Thyroid gland (tissue), 4 donors: Measurements from ENCODE around the gene ADCY3. TPM values are rescaled to one million over a fixed set of nuclear protein-coding genes. Genes with fewer than 3 reads are reported as not detected.

Source experiments
- DNase-seq, 2 donors: peaks; one replicate each; pipeline ENCODE4 v3.0.0-alpha.2; 2019
- H3K27ac ChIP-seq, 3 donors: fragments of 200-600 bp; sonication (generic); 1 replicate in 2 of 3; 2 replicates in 1 of 3; pipeline ENCODE4 v1.5.1; 2016 to 2019; ENCODE audit warnings: mild to moderate bottlenecking in 1 of 3, moderate library complexity in 1 of 3
- H3K27me3 ChIP-seq: fragments of 200-600 bp; sonication (generic); one replicate; pipeline ENCODE4 v1.5.1; 2019
- H3K36me3 ChIP-seq, 2 donors: fragments of 200-600 bp; sonication (generic); one replicate each; pipeline ENCODE4 v1.5.1; 2016 to 2019
- H3K4me1 ChIP-seq, 2 donors: fragments of 200-600 bp; sonication (generic); one replicate each; pipeline ENCODE4 v1.5.1; 2017 to 2019
- H3K4me3 ChIP-seq, 3 donors: fragments of 200-600 bp; sonication (generic); replicated peaks in 1 of 3; 1 replicate in 2 of 3; 2 replicates in 1 of 3; pipeline ENCODE4 v1.5.1; 2016; ENCODE audit warnings: mild to moderate bottlenecking in 1 of 3
- H3K9me3 ChIP-seq: fragments of 200-600 bp; sonication (generic); one replicate; pipeline ENCODE4 v1.5.1; 2017
- CTCF ChIP-seq, 6 experiments: fragments of 200-600 bp in 3 of 6; fragments of 450-650 bp in 3 of 6; sonication (generic) in 3 of 6; IDR thresholded peaks; one replicate each; pipeline ENCODE4 v1.5.1; 2016 to 2019; ENCODE audit warnings: antibody characterized with exemption in 6 of 6, mild to moderate bottlenecking in 2 of 6, inconsistent platforms in 1 of 6, moderate library complexity in 1 of 6
- POLR2A ChIP-seq, 2 donors: fragments of 450-650 bp; IDR thresholded peaks; one replicate each; pipeline ENCODE4 v1.6.1; 2017; ENCODE audit warnings: antibody characterized with exemption in 2 of 2, mild to moderate bottlenecking in 2 of 2, moderate library complexity in 1 of 2
- WGBS, 2 donors: methylation state at CpG; one replicate each; pipeline ENCODE4 v1.1.5; 2017; 5-methylcytosine and 5-hydroxymethylcytosine counted together
- intact Hi-C: fragments of 100-400 bp; cut with DNase I; formaldehyde crosslinking; loops from one replicate; pipeline ENCODE4 v1.15.1; 2023
- total RNA-seq, 4 donors: library from RNA; depleted of rRNA; stranded (reverse); fragments of >200 nt; gene quantifications; one replicate each; pipeline ENCODE4 v1.2.3, GENCODE V29; 2016

The ADCY3 gene
- total RNA-seq, 4 donors from 2014 or later: 17.5 to 38.7 (median 29.2) TPM

GRCh38 chr2:24819442-24820174, 100.4 kb downstream of the ADCY3 start:
- no peaks in the 10 kb centered on the region for H3K4me1 ChIP-seq
- H3K9me3 ChIP-seq: no peaks in the 10 kb centered on the region
- TF ChIP-seq POLR2A (IDR thresholded peaks at IDR 0.05): no peak
- no peak for TF ChIP-seq CTCF (IDR thresholded peaks at IDR 0.05)
- no peak overlapping the region for H3K4me3 ChIP-seq
- H3K27me3 ChIP-seq: no peaks in the 10 kb centered on the region
- no peak overlapping the region for H3K27ac ChIP-seq
- no peak for DNase-seq
- H3K36me3 ChIP-seq: peaks cover 0 to 9% of the 10 kb centered on the region in 2 donors
- WGBS, 2 donors: 89 to 90% methylated on average over 19 to 21 of the region's 21 CpGs
- intact Hi-C loops: no loop called here

GRCh38 chr2:24818721-24819167, 101.3 kb downstream of the ADCY3 start:
- intact Hi-C loops: no loop called here
- Histone ChIP-seq H3K4me3 (no peak overlapping the region), H3K9me3 (no peaks in the 10 kb centered on the region), H3K27ac (no peak overlapping the region), H3K4me1 (no peaks in the 10 kb centered on the region), H3K36me3 (peaks cover 0 to 9% of the 10 kb centered on the region in 2 donors), H3K27me3 (no peaks in the 10 kb centered on the region)
- 79 to 81% methylated on average over 9 of the region's 9 CpGs for WGBS, 2 donors
- DNase-seq: no peak
- TF ChIP-seq POLR2A (IDR thresholded peaks at IDR 0.05) (no peak), CTCF (IDR thresholded peaks at IDR 0.05) (no peak)

GRCh38 chr2:24816884-24817283, 103.2 kb downstream of the ADCY3 start:
- H3K27me3 ChIP-seq: no peaks in the 10 kb centered on the region
- TF ChIP-seq CTCF (IDR thresholded peaks at IDR 0.05) (no peak), POLR2A (IDR thresholded peaks at IDR 0.05) (no peak)
- no peak for DNase-seq
- no peak overlapping the region for H3K4me3 ChIP-seq
- H3K9me3 ChIP-seq: no peaks in the 10 kb centered on the region
- no peak overlapping the region for H3K27ac ChIP-seq
- H3K36me3 ChIP-seq: peaks cover 0 to 9% of the 10 kb centered on the region in 2 donors
- WGBS, 2 donors: 85 to 88% methylated on average over 4 of the region's 4 CpGs
- no peaks in the 10 kb centered on the region for H3K4me1 ChIP-seq
- intact Hi-C loops: no loop called here

GRCh38 chr2:24816404-24816803, 103.6 kb downstream of the ADCY3 start:
- TF ChIP-seq POLR2A (IDR thresholded peaks at IDR 0.05) (no peak), CTCF (IDR thresholded peaks at IDR 0.05) (no peak)
- Histone ChIP-seq H3K9me3 (no peaks in the 10 kb centered on the region), H3K27me3 (no peaks in the 10 kb centered on the region), H3K36me3 (peaks cover 0 to 9% of the 10 kb centered on the region in 2 donors), H3K27ac (no peak overlapping the region), H3K4me3 (no peak overlapping the region), H3K4me1 (no peaks in the 10 kb centered on the region)
- intact Hi-C loops: no loop called here
- WGBS, 2 donors: 94 to 95% methylated on average over 6 of the region's 6 CpGs
- DNase-seq: no peak

- H3K27ac ChIP-seq: no peak overlapping the region
- 98 to 99% methylated on average over 4 of the region's 4 CpGs for WGBS, 2 donors
- H3K4me3 ChIP-seq: no peak overlapping the region
- DNase-seq: no peak
- intact Hi-C loops: no loop called here
- H3K4me1 ChIP-seq: no peaks in the 10 kb centered on the region
- peaks cover 0 to 5% of the 10 kb centered on the region in 2 donors for H3K36me3 ChIP-seq
- H3K27me3 ChIP-seq: no peaks in the 10 kb centered on the region
- H3K9me3 ChIP-seq: no peaks in the 10 kb centered on the region
- TF ChIP-seq CTCF (IDR thresholded peaks at IDR 0.05) (no peak), POLR2A (IDR thresholded peaks at IDR 0.05) (no peak)
Measured at GRCh38 chr2:24815171-24815570, 104.9 kb downstream of the ADCY3 start.
